Measurements from ENCODE around the gene TRIM71.

DNA sequence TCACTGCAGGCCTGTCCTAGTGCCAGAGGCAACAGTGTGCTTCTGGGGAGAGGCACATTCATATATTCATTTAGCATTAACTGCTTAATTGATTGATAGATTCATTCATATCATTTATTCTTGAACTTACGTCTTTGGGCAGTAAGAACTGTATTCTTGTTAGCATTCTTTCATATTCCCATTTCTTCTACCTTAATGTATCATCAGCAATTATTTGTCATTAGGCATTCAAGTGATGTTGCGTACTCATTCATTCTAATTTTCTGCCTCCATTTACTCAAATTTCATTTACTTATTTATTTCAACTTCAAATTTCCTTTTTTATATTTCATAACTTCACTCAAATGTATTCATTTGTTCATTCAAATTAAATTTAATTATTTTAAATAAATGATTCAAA lies 102.1 kb downstream of the TRIM71 start:
- no peak for TF ChIP-seq SMAD1 (CRISPR knock-in tag; IDR thresholded peaks at IDR 0.05; ENCODE audit: borderline replicate concordance, low read depth)
- TF ChIP-seq SRSF1 (optimal IDR thresholded peaks at IDR 0.05; ENCODE audit: low read depth, low read length), result no peak
- no peak for TF ChIP-seq MED1 (CRISPR knock-in tag; IDR thresholded peaks at IDR 0.05)
- TF ChIP-seq FOXP1 (IDR thresholded peaks at IDR 0.05), result no peak
- no peak for TF ChIP-seq FOXP1 (CRISPR knock-in tag; IDR thresholded peaks at IDR 0.05)
- no peak for TF ChIP-seq PHF21A (CRISPR knock-in tag; IDR thresholded peaks at IDR 0.05)
- no peak for TF ChIP-seq SMAD3 (CRISPR knock-in tag; IDR thresholded peaks at IDR 0.05)
- no peak for TF ChIP-seq FOSL1 (CRISPR knock-in tag; IDR thresholded peaks at IDR 0.05; ENCODE audit: borderline replicate concordance)
- no peak for TF ChIP-seq POLR2A (IDR thresholded peaks at IDR 0.05; ENCODE audit: insufficient read depth in 1 of 2, low read depth in 2 of 2, low read length in 2 of 2)
- no peak for TF ChIP-seq TCF7 (IDR thresholded peaks at IDR 0.05; ENCODE audit: low read depth)
- TF ChIP-seq NKX3-1 (CRISPR knock-in tag; IDR thresholded peaks at IDR 0.05), result no peak

All from HepG2 (cell line).